NCI-H345 (cell line): Measurements from ENCODE around the gene SSC4D.
"Not testable (repeated sequence)": the region's sequence is repeated elsewhere in the genome, so short reads cannot be mapped to it uniquely, and the experiment has no call there.

Experiments
- DNase-seq: peaks from one replicate; lab custom pipeline; 2025; lab: John Stamatoyannopoulos, UW

The SSC4D gene

GRCh38 chr7:76409537-76409936 is at the start of gene SSC4D:
Gene SSC4D (minus strand): TSS chr7:76409697. CDS start chr7:76404439, 5,258 bp downstream.
- no peak for DNase-seq

DNA sequence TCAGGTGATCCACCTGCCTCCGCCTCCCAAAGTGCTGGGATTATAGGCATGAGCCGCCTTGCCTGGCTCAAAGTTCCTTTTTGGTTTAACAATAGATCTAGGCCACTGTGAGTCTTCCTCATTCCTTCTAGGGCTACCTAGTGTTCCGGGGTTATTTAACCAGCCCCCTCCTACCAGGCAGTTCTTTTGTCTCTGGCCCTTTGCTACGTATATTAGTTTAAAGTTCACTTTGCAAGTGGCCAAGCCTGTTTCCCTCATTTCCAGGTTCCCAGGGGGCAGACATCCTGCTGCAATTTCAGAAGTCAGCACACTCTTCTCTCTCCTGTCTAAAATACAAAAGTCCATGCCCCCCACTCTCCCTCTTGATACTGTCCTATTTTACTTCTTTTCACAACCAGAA is 49.0 kb upstream of the SSC4D start:
- DNase-seq, result not testable (repeated sequence)

GRCh38 chr7:76457017-76457416 is 47.5 kb upstream of the SSC4D start:
- not testable (repeated sequence) for DNase-seq

- DNase-seq, result not testable (repeated sequence)
Measured at GRCh38 chr7:76445577-76446008, 36.1 kb upstream of the SSC4D start.

DNA sequence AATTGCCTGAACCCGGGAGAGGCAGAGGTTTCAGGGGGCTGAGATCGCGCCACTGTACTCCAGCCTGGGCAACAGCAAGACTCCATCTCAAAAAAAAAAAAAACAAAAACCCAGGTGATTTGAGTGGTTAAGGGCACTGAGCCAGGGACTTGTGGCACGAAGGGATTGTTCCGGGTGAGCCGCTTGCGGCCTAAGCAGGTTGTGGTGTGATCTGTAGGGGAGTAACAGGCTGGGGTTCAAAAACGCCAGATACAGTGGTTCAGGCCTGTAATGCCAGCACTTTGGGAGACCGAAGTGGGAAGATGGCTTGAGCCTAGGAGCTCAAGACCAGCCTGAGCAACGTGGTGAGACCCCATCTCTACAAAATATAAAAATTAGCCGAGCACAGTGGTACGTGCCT is 34.3 kb upstream of the SSC4D start:
- DNase-seq, result not testable (repeated sequence)

GRCh38 chr7:76442664-76443446 is 33.4 kb upstream of the SSC4D start:
- not testable (repeated sequence) for DNase-seq

- not testable (repeated sequence) for DNase-seq
Measured at GRCh38 chr7:76441792-76442191, 32.3 kb upstream of the SSC4D start.

GRCh38 chr7:76440404-76440803 is 30.9 kb upstream of the SSC4D start:
- not testable (repeated sequence) for DNase-seq

GRCh38 chr7:76439120-76439888 is 29.8 kb upstream of the SSC4D start:
- DNase-seq, result not testable (repeated sequence)

GRCh38 chr7:76437873-76438272 is 28.4 kb upstream of the SSC4D start:
- DNase-seq, result peak; percentile 71

- no peak for DNase-seq
Measured at GRCh38 chr7:76430836-76431235, 21.3 kb upstream of the SSC4D start.

DNA sequence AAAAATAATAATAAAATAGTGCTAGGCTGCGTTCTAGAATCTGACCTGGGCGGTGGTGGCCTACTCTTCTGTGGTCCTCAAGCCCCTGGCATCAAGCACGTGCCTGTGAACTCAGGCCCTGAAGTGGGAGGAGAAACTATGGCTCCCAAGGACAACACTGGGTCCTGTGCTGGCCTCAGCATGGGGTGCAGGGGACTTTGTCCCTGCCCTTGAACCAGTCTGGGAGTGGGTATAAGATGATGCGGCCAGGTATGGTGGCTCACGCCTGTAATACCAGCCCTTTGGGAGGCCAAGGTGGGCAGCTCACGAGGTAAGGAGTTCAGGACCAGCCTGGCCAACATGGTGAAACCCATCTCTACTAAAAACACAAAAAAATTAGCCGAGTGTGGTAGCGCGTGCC is 20.7 kb upstream of the SSC4D start:
- DNase-seq, result no peak

GRCh38 chr7:76428868-76429805 is 19.6 kb upstream of the SSC4D start:
- DNase-seq, result no peak

DNA sequence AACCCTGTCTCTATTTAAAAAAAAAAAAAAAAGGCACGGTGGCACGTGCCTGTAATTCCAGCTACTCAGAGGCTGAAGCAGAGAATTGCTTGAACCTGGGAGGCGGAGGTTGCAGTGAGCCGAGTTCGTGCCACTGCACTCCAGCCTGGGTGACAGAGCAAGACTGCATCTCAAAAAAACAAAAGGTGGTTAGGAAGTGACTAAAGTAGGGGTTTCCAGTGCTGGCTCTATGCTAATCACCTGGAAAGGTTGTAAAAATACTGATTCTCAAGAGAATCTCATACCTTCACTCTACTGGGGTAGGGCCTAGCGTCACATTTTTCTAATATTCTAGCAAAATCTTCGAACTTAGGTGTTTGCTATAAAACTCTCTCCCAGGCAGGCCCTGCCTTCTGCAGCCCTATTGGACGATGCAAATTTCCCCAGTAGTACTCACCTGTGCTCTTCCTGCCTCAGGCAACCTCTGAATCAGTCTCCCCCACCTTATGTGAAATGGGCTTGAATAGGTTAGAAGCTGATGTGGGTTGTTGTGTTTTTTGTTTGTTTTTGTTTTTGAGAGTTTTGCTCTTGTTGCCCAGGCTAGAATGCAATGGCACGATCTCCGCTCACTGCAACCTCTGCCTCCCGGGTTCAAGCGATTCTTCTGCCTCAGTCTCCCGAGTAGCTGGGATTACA is 18.8 kb upstream of the SSC4D start:
- no peak for DNase-seq

GRCh38 chr7:76427635-76428034 is 18.1 kb upstream of the SSC4D start:
- DNase-seq, result no peak

DNA sequence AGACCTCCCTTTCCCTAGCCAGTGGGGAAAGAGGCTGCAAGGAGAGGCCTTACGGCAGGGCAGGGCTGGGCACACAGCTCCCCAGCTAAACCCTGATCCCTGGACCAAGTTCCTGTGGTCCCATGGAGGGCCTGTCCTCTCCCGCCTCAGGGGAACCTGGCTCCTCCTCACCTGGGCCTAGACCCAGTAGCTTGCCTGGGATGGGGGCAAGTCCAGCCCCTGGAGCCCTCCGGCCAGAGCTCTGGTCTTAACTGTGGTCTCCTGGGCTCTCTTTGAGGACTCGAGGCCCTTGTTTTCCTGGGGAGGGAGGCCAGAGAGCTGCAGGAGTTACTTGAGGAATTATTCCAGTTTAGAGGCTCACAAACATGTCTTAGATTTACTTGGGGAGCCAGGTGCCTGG is 16.7 kb upstream of the SSC4D start:
- no peak for DNase-seq

DNA sequence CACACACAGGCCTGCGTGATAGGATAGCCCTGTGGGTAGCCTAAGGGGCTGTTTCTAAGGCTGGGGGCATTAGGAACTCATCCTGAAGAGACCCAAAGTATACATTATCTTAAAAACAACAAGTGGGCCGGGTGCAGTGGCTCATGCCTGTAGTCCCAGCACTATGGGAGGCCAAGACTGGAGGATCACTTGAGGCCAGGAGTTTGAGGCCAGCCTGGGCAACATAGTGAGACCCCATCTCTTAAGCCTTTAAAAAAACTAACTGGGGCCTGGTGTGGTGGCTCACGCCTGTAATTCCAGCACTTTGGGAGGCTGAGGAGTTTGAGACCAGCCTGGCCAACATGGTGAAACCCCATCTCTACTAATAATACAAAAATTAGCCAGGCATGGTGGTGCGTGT is 16.1 kb upstream of the SSC4D start:
- not testable (repeated sequence) for DNase-seq

GRCh38 chr7:76425156-76425555 is 15.7 kb upstream of the SSC4D start:
- DNase-seq, result no peak

- peak; percentile 24 for DNase-seq
Measured at GRCh38 chr7:76424413-76425111, 15.1 kb upstream of the SSC4D start, which contains the start of gene ZP3. Gene ZP3 (plus strand): TSS chr7:76424950. CDS start chr7:76424965, 15 bp downstream.

DNA sequence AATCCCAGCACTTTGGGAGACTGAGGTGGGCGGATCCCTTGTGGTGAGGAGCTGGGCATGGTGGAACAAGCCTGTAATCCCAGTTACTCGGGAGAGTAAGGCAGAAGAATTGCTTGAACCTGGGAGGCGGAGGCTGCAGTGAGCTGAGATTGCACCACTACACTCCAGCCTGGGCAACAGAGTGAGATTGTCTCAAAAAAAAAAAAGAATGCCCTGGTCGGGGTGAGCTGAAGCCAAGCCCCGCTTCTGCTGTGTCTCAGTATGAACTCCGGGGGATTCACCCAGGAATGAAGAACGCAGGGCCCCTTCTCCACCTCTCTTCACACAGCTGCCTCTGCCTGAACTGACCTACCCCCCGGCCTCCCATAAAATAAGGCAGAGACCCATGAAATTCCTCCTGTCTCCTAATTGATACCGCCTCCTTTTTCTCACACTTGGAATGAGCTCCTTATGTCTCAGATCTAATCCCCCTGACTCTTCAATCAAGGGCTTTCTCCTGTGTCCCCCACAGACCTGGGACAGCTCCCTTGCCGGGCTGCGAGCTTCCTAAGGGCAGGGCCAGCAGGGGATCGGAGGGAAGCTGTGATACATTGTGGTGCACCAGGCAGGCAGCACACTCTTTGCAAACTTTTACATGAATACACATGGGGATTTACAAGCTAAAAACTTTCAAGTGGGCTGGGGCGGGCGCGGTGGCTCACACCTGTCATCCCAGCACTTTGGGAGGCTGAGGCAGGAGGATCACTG is 14.3 kb upstream of the SSC4D start:
- DNase-seq, result no peak
